T-cell (primary cell): ENCODE results near the gene ST6GALNAC2. TPM values are rescaled to one million over a fixed set of nuclear protein-coding genes. Genes with fewer than 3 reads are reported as not detected.
"Not testable (repeated sequence)": the region's sequence is repeated elsewhere in the genome, so short reads cannot be mapped to it uniquely, and the experiment has no call there.

Source experiments
- ATAC-seq, 4 experiments: fragments of 200-7000 bp in 3 of 4; fragments of 150-1000 bp in 1 of 4; cut with Tn5 transposase; replicated peaks in 1 of 4; 1 replicate in 3 of 4; 2 replicates in 1 of 4; pipeline ENCODE4 v1.10.0; 2021; ENCODE audit warnings: moderate library complexity in 3 of 4, mild to moderate bottlenecking in 2 of 4, moderate number of reproducible peaks in 1 of 4
- CTCF ChIA-PET, 2 donors: fragments of 300-600 bp; sonication (Branson Sonifier 250); formaldehyde crosslinking; loops; one replicate each; lab custom pipeline; 2022; ENCODE audit warnings: antibody characterized with exemption in 2 of 2; lab: Charles Lee
- POLR2A ChIA-PET, 2 donors: fragments of 300-600 bp; sonication (Branson Sonifier 250); formaldehyde crosslinking; loops; one replicate each; lab custom pipeline; 2022; ENCODE audit warnings: antibody characterized with exemption in 2 of 2; lab: Charles Lee
- DNase-seq, 35 experiments: peaks; one replicate each; pipeline versions ENCODE4 v3.0.0 to v3.0.0-alpha.2; 2013 to 2023
- H3K27ac ChIP-seq: one replicate; pipeline ENCODE4 v1.5.1; 2013; ENCODE audit warnings: low read length
- H3K27me3 ChIP-seq, 2 experiments: replicated peaks in 1 of 2; 1 replicate in 1 of 2; 2 replicates in 1 of 2; pipeline versions ENCODE4 v1.6.1 to v1.7.0; 2013; ENCODE audit warnings: low read length in 1 of 2, mixed read lengths in 1 of 2; ENCODE audit not compliant: control insufficient read depth in 2 of 2, insufficient read depth in 2 of 2; ENCODE audit errors: extremely low read depth in 1 of 2
- H3K36me3 ChIP-seq, 2 donors: 1 replicate in 1 of 2; 2 replicates in 1 of 2; pipeline versions ENCODE4 v1.6.1 to v1.7.0; 2013; ENCODE audit warnings: low read length in 1 of 2; ENCODE audit not compliant: control insufficient read depth in 2 of 2, insufficient read depth in 1 of 2; ENCODE audit errors: extremely low read depth in 1 of 2
- H3K4me1 ChIP-seq, 2 experiments: 1 replicate in 1 of 2; 2 replicates in 1 of 2; pipeline versions ENCODE4 v1.6.1 to v1.7.0; 2013; ENCODE audit warnings: low read length in 2 of 2, mixed read lengths in 1 of 2; ENCODE audit not compliant: insufficient read depth in 2 of 2, control insufficient read depth in 1 of 2; ENCODE audit errors: extremely low read depth in 1 of 2
- H3K4me3 ChIP-seq, 2 donors: 1 replicate in 1 of 2; 2 replicates in 1 of 2; pipeline versions ENCODE4 v1.5.1 to v1.7.0; 2013; ENCODE audit warnings: mild to moderate bottlenecking in 2 of 2, low read length in 1 of 2, moderate library complexity in 1 of 2; ENCODE audit not compliant: control insufficient read depth in 1 of 2; ENCODE audit errors: extremely low read depth in 1 of 2
- H3K9me3 ChIP-seq: 2 replicates; pipeline ENCODE4 v1.7.0; 2013
- H3K27ac Mint-ChIP-seq, 2 donors: one replicate each; pipeline ENCODE4 v1.8.0; 2020 to 2021; ENCODE audit warnings: mild to moderate bottlenecking in 2 of 2, mixed read lengths in 2 of 2
- H3K27me3 Mint-ChIP-seq, 2 donors: one replicate each; pipeline ENCODE4 v1.8.0; 2021 to 2022; ENCODE audit warnings: mixed read lengths in 2 of 2
- H3K36me3 Mint-ChIP-seq: one replicate; pipeline ENCODE4 v1.8.0; 2021; ENCODE audit warnings: mixed read lengths
- H3K4me1 Mint-ChIP-seq, 3 donors: one replicate each; pipeline ENCODE4 v1.8.0; 2020 to 2022; ENCODE audit warnings: mixed read lengths in 3 of 3, mild to moderate bottlenecking in 1 of 3
- H3K4me3 Mint-ChIP-seq, 3 donors: one replicate each; pipeline ENCODE4 v1.8.0; 2020 to 2022; ENCODE audit warnings: mild to moderate bottlenecking in 3 of 3, mixed read lengths in 3 of 3, moderate library complexity in 3 of 3
- H3K9me3 Mint-ChIP-seq, 3 donors: one replicate each; pipeline ENCODE4 v1.8.0; 2020 to 2022; ENCODE audit warnings: mixed read lengths in 3 of 3
- WGBS: methylation state at CpG from one replicate; pipeline ENCODE4 v1.1.5; 2013; ENCODE audit warnings: missing lambda C conversion rate; ENCODE audit not compliant: insufficient coverage; 5-methylcytosine and 5-hydroxymethylcytosine counted together
- total RNA-seq, 35 experiments: library from RNA in 6 of 35; stranded (reverse) in 6 of 35; fragments of 120-200 nt in 1 of 35; gene quantifications; one replicate each; pipeline versions ENCODE4 v1.2.1 to v1.2.4 and lab custom pipeline; 2013 to 2026

Gene ST6GALNAC2
- total RNA-seq, 5 donors from 2014 or later (not counting 1 experiment from before 2014, with no cell fraction given): 0.55 to 4.7 (median 2.1) TPM

DNA sequence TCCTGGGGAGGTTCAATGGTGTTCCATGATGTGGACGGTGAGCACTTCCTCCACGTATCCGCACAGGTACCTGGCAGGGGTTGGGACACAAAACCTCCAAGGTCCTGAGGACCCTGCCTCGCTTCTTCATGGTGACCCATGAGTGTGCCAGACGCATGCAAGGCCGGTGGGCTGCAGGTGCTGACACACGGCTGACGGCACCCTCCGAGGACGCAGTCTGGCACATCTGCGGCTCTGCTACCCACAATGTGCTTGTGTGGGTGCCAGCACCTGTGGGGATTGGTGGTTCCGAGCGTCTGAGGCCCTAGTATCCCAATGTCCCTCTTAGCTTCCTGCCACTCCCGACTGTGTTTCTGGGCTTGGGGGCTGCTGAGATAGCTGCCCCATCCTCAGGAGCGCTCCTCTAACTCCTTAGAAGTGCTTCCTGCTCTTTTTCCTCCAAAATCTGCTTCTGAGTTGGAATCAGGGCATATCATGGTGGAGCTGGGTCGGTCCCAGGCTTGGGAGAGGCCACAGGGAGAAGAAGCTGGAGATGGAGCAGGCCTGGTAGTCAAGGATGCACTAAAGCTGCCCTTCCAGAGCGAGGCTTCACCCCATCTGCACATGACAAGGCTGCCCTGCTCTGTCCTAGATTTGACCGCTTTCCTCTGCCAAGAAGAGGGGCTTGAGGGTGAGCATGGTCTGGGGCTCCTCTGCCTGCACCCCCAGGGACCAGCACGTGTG lies 49.7 kb downstream of the ST6GALNAC2 start:
- CTCF ChIA-PET: no interaction called here
- H3K4me3 ChIP-seq: no peak overlapping the region
- no peaks in the 10 kb centered on the region for H3K36me3 ChIP-seq
- no peaks in the 10 kb centered on the region for H3K9me3 Mint-ChIP-seq
- H3K9me3 ChIP-seq: no peaks in the 10 kb centered on the region
- H3K27me3 ChIP-seq: peaks cover 4 to 58% of the 10 kb centered on the region in 2 experiments
- H3K27ac Mint-ChIP-seq: peak overlapping the region in 1 of 2 donors; percentile 16
- DNase-seq (no peak), ATAC-seq (no peak)
- H3K4me1 ChIP-seq: peaks cover 0 to 14% of the 10 kb centered on the region in 2 experiments
- POLR2A ChIA-PET: interaction anchor here in 1 of 2 donors (0.6 kb wide), 1 partner anchor 675 kb away, joined by 5 read pairs; no protein-coding TSS in a partner anchor
- H3K4me1 Mint-ChIP-seq: peaks cover 5 to 16% (median 15%) of the 10 kb centered on the region in 3 donors
- peaks cover 13 to 43% of the 10 kb centered on the region in 2 donors for H3K27me3 Mint-ChIP-seq
- 80% methylated on average over 16 of the region's 19 CpGs for WGBS
- H3K36me3 Mint-ChIP-seq: no peaks in the 10 kb centered on the region
- no peak overlapping the region for H3K27ac ChIP-seq
- H3K4me3 Mint-ChIP-seq: no peak overlapping the region

GRCh38 chr17:76534831-76535732 lies 50.6 kb downstream of the ST6GALNAC2 start:
- peaks cover 13 to 37% of the 10 kb centered on the region in 2 donors for H3K27me3 Mint-ChIP-seq
- Histone ChIP-seq H3K27me3 (peaks cover 4 to 49% of the 10 kb centered on the region in 2 experiments), H3K27ac (no peak overlapping the region), H3K4me3 (no peak overlapping the region), H3K4me1 (peaks cover 0 to 15% of the 10 kb centered on the region in 2 experiments), H3K36me3 (no peaks in the 10 kb centered on the region), H3K9me3 (no peaks in the 10 kb centered on the region)
- WGBS: 70% methylated on average over 5 of the region's 7 CpGs
- ATAC-seq (no peak), DNase-seq (no peak)
- ChIA-PET POLR2A (no interaction called here), CTCF (no interaction called here)
- no peak overlapping the region for H3K27ac Mint-ChIP-seq
- no peaks in the 10 kb centered on the region for H3K9me3 Mint-ChIP-seq
- H3K36me3 Mint-ChIP-seq: no peaks in the 10 kb centered on the region
- H3K4me3 Mint-ChIP-seq: no peak overlapping the region
- peaks cover 7 to 22% (median 15%) of the 10 kb centered on the region in 3 donors for H3K4me1 Mint-ChIP-seq

- Histone ChIP-seq H3K4me1 (peaks cover under 1 to 28% of the 10 kb centered on the region in 2 experiments), H3K27me3 (peaks cover 0 to 45% of the 10 kb centered on the region in 2 experiments)
- H3K4me3 Mint-ChIP-seq, H3K9me3 Mint-ChIP-seq, POLR2A ChIA-PET, H3K36me3 Mint-ChIP-seq, H3K27ac ChIP-seq, H3K4me3 ChIP-seq, ATAC-seq, CTCF ChIA-PET, H3K9me3 ChIP-seq, H3K36me3 ChIP-seq, DNase-seq: not testable (repeated sequence)
- H3K27me3 Mint-ChIP-seq: peaks cover 4 to 27% of the 10 kb centered on the region in 2 donors
- peak overlapping the region in 1 of 2 donors; percentile 61 for H3K27ac Mint-ChIP-seq
- peaks cover 8 to 23% (median 13%) of the 10 kb centered on the region in 3 donors for H3K4me1 Mint-ChIP-seq
- 97% methylated on average over 5 of the region's 9 CpGs for WGBS
Measured at GRCh38 chr17:76533640-76534359, 51.9 kb downstream of the ST6GALNAC2 start.

DNA sequence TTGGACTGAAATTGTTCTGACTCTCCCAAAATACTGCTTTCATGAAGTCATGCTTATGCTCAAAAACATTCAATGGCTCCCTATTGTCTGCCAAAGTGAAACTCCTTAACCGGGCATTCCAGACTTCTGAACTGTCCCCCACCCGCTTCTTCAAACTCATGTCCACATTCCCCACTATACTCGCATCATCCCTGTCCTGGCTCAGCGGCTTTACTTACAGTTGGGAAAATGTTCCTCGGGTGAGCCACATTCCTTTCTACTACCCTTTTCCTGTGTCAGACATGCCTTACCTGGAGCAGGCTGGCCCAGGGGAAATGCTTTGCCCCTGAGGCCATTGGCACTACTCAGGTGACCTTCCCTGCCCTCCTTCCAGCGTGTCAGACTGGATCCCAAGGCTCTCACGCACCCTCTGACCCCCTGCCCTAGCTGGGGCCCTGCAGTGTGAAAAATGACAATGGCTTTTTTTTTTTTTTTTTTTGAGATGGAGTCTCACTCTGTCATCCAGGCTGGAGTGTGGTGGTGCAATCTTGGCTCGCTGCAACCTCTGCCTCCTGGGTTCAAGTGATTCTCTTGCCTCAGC lies 53.5 kb downstream of the ST6GALNAC2 start:
- Histone ChIP-seq H3K27me3 (peaks cover 0 to 38% of the 10 kb centered on the region in 2 experiments), H3K36me3 (no peaks in the 10 kb centered on the region), H3K4me3 (no peak overlapping the region), H3K4me1 (peaks cover 7 to 37% of the 10 kb centered on the region in 2 experiments), H3K27ac (no peak overlapping the region), H3K9me3 (no peaks in the 10 kb centered on the region)
- CTCF ChIA-PET: no interaction called here
- Mint-ChIP-seq H3K4me1 (peaks cover 17 to 33% (median 23%) of the 10 kb centered on the region in 3 donors), H3K9me3 (no peaks in the 10 kb centered on the region), H3K27ac (peak overlapping the region in 1 of 2 donors; percentile 34), H3K4me3 (peak overlapping the region in 1 of 3 donors; percentile 9), H3K27me3 (peaks cover 4 to 22% of the 10 kb centered on the region in 2 donors), H3K36me3 (no peaks in the 10 kb centered on the region)
- WGBS: 98% methylated on average over 5 of the region's 8 CpGs
- DNase-seq (no peak), ATAC-seq (no peak)
- POLR2A ChIA-PET: no interaction called here

- no peaks in the 10 kb centered on the region for H3K36me3 ChIP-seq
- no peaks in the 10 kb centered on the region for H3K9me3 Mint-ChIP-seq
- no peaks in the 10 kb centered on the region for H3K36me3 Mint-ChIP-seq
- 88% methylated on average over 14 of the region's 18 CpGs for WGBS
- H3K4me1 ChIP-seq: peaks cover 7 to 38% of the 10 kb centered on the region in 2 experiments
- peak overlapping the region in 1 of 3 donors; percentile 9 for H3K4me3 Mint-ChIP-seq
- H3K27ac ChIP-seq: no peak overlapping the region
- ATAC-seq (no peak), DNase-seq (no peak)
- H3K27ac Mint-ChIP-seq: no peak overlapping the region
- H3K4me1 Mint-ChIP-seq: peaks cover 20 to 32% (median 24%) of the 10 kb centered on the region in 3 donors
- H3K9me3 ChIP-seq: no peaks in the 10 kb centered on the region
- H3K27me3 ChIP-seq: peaks cover 0 to 32% of the 10 kb centered on the region in 2 experiments
- ChIA-PET CTCF (no interaction called here), POLR2A (no interaction called here)
- H3K4me3 ChIP-seq: no peak overlapping the region
- H3K27me3 Mint-ChIP-seq: peaks cover 4 to 18% of the 10 kb centered on the region in 2 donors
Measured at GRCh38 chr17:76531486-76532038, 54.1 kb downstream of the ST6GALNAC2 start.
